GM12874 (cell line): ENCODE results near the gene FNIP1.

Experiments used
- CTCF ChIP-seq: IDR thresholded peaks from 2 replicates; pipeline ENCODE4 v1.5.1; 2011; ENCODE audit warnings: low read depth, mild to moderate bottlenecking, control low read depth, low read length, moderate library complexity; ENCODE audit not compliant: insufficient read depth

FNIP1 gene

DNA sequence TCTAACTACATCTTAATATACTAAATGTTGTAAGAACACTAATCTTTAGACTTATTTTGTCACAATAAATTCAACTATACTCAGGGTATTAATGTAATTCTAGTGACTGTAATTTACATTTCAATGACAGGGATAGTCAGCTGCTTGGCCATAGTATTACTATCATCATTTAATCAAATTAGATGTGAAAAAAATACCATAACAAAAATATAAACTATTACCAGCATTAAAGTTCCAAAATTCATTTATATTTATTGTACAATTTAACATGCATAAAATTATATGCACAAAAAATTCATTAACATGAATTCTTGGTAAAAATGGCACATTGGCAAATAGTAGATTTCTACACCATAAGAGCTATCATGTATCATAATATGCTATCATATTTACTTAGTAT is 28.9 kb downstream of the FNIP1 start:
- TF ChIP-seq CTCF, result no peak

DNA sequence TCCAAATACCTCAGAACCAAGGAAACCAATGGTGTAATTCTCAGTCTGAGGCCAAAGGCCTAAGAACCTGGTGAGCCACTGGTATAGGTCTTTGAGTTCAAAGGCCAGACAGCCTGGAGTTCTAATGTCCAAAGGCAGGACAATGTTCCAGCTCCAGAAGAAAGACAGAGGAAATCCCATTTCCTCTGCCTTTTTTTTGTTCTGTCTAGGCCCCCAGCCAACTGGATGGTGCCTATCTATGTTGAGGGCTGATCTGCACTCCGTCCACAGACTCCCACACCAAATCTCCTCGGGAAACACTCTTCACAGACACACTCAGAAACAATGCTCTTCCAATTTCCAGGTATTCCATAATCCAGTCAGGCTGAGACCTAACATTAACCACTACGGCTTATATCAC is 30.1 kb downstream of the FNIP1 start:
- TF ChIP-seq CTCF, result no peak

DNA sequence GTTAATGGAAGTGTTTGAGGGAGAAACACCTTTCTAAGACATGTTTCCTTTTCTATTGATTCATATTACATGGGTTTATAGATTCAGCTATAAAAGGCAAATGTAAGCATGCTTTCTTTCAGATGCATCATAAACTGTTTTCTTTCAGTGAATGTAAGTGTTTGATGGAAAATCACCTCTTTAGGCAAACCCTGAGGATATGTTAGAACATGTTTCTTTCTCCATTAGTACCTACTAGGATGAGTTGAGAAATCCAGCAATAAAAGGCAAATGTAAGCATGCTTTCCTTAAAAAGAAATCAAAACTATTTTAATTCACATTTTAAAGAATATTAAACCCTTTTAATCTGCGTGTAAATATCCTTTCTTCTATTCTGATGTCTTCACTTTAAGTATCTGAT is 31.6 kb downstream of the FNIP1 start:
- TF ChIP-seq CTCF, result no peak

DNA sequence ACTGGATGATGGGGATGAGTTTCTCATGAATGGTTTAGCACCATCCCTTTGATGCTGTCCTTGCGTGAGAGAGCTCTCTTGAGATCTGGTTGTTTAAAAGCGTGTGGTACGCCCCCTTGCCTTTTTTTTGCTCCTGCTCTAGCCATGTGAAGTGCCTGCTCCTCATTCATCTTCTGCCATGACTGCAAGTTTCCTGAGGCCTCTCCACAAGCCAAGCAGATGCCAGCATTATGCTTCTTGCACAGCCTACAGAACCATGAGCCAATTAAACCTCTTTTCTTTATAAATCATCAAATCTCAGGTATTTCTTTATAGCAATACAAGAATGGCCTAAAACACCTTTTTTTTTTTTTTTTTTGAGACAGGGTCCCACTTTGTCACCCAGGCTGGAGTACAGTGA is 32.8 kb downstream of the FNIP1 start:
- no peak for TF ChIP-seq CTCF

- TF ChIP-seq CTCF, result no peak
These were observed 36.0 kb downstream of the FNIP1 start for GRCh38 chr5:131760793-131761192.

- no peak for TF ChIP-seq CTCF
These were observed 37.1 kb downstream of the FNIP1 start for GRCh38 chr5:131759704-131760103.

DNA sequence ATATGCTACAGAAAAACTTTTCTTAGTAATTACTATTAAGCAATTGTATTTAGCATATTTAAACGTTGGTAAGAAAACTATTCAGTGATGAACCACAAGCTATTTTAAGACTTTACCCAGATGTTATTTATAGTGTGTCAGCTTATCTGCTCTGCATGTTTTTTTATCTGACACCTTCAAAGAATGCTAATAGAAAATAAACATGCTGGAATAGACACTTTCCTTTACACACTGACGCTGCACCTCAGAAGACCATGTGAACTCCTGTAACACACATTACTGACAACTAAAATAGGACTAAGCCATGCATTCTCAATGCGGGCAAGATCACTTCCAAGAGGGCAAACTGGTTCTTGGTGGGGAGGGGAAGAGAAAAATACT is 38.3 kb downstream of the FNIP1 start:
- no peak for TF ChIP-seq CTCF

GRCh38 chr5:131757830-131758519 is 38.8 kb downstream of the FNIP1 start:
- TF ChIP-seq CTCF, result no peak
